ENCODE results near the gene PAQR9. TPM values are rescaled to one million over a fixed set of nuclear protein-coding genes. Genes with fewer than 3 reads are reported as not detected.

Gene PAQR9
- total RNA-seq, 1 experiment from 2014 or later, result 0.17 TPM

- ChIA-PET CTCF (interaction anchor here (2.0 kb wide), 1 partner anchor 155 kb away, joined by 8 read pairs; no protein-coding TSS in a partner anchor), POLR2A (interaction anchor here (1.3 kb wide), 1 partner anchor 17 kb away, joined by 3 read pairs; no protein-coding TSS in a partner anchor), RAD21 (ENCODE audit: low non-redundant PET in 1 of 2, low total read pairs in 2 of 2, uncharacterized antibody in 2 of 2, unreplicated experiment in 2 of 2) (no interaction called here)
- Histone ChIP-seq H3K9ac (ENCODE audit: low read length) (no peak overlapping the region), H4K20me1 (ENCODE audit: insufficient read depth) (no peaks in the 10 kb centered on the region), H3K4me1 (ENCODE audit: control insufficient read depth in 1 of 2, insufficient read depth in 2 of 2, low read length in 2 of 2) (no peaks in the 10 kb centered on the region), H3K79me2 (ENCODE audit: insufficient read depth, low read length) (no peaks in the 10 kb centered on the region), H3K9me3 (ENCODE audit: control insufficient read depth in 1 of 2, insufficient read depth in 1 of 2, low read depth in 1 of 2, low read length in 2 of 2) (no peaks in the 10 kb centered on the region), H3K36me3 (ENCODE audit: control insufficient read depth in 1 of 2, insufficient read depth in 2 of 2, low read length in 2 of 2) (no peaks in the 10 kb centered on the region), H3K27me3 (ENCODE audit: insufficient read depth, low read length) (no peaks in the 10 kb centered on the region), H3K4me2 (ENCODE audit: low read length) (no peak overlapping the region), H3K9me2 (ENCODE audit: insufficient read depth) (no peaks in the 10 kb centered on the region), H3K27ac (ENCODE audit: low read depth, low read length) (no peak overlapping the region), H3K4me3 (replicated peaks in 1 of 2; ENCODE audit: low read depth in 1 of 2, low read length in 2 of 2) (no peak overlapping the region), H2AFZ (ENCODE audit: low read depth, low read length, poor library complexity, severe bottlenecking) (no peak overlapping the region)
- intact Hi-C loops (cut with micrococcal nuclease), result no loop called here
- DNase-seq (ENCODE audit: low read depth, low spot score), result no peak
- TF ChIP-seq JUND (IDR thresholded peaks at IDR 0.05), result no peak
- no peak for TF ChIP-seq YY1 (IDR thresholded peaks at IDR 0.05; ENCODE audit: extremely low read depth, insufficient replicate concordance, low read depth, low read length)
- no peak for TF ChIP-seq FOSL1 (IDR thresholded peaks at IDR 0.05; ENCODE audit: low read depth)
- TF ChIP-seq EZH2phosphoT487 (IDR thresholded peaks at IDR 0.05; ENCODE audit: borderline replicate concordance), result no peak
- no peak for TF ChIP-seq ZFX (IDR thresholded peaks at IDR 0.05)
- no TSS peak for BruUV-seq (replicated peaks)
- ATAC-seq, result no peak
These were observed 20.8 kb upstream of the PAQR9 start for GRCh38 chr3:142984255-142984654.

DNA sequence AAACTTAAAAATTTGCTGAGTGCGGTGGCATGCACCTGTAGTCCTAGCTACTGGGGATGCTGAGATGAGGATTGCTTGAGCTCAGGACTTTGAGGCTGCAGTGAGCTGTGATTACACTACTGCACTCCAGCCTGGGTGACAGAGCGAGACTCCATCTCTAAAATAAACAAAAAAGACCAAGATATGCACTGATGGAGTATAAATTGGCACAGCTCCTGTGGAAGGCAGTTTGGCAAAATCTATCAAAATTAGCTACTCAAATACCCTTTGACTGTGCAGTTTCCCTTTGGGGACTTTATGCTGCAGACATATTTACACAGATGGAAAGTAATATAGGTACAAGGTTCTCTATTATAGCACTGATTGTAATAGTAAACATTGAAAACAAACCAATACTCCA, 19.8 kb upstream of the PAQR9 start:
- RAD21 ChIA-PET (ENCODE audit: low non-redundant PET in 1 of 2, low total read pairs in 2 of 2, uncharacterized antibody in 2 of 2, unreplicated experiment in 2 of 2), result no interaction called here
- Histone ChIP-seq H3K9me2 (ENCODE audit: insufficient read depth) (no peaks in the 10 kb centered on the region), H2AFZ (ENCODE audit: low read depth, low read length, poor library complexity, severe bottlenecking) (no peak overlapping the region), H3K4me3 (replicated peaks in 1 of 2; ENCODE audit: low read depth in 1 of 2, low read length in 2 of 2) (no peak overlapping the region), H4K20me1 (ENCODE audit: insufficient read depth) (no peaks in the 10 kb centered on the region), H3K4me1 (ENCODE audit: control insufficient read depth in 1 of 2, insufficient read depth in 2 of 2, low read length in 2 of 2) (no peaks in the 10 kb centered on the region), H3K79me2 (ENCODE audit: insufficient read depth, low read length) (no peaks in the 10 kb centered on the region), H3K9ac (ENCODE audit: low read length) (no peak overlapping the region), H3K36me3 (ENCODE audit: control insufficient read depth in 1 of 2, insufficient read depth in 2 of 2, low read length in 2 of 2) (no peaks in the 10 kb centered on the region), H3K27ac (ENCODE audit: low read depth, low read length) (no peak overlapping the region), H3K9me3 (ENCODE audit: control insufficient read depth in 1 of 2, insufficient read depth in 1 of 2, low read depth in 1 of 2, low read length in 2 of 2) (no peaks in the 10 kb centered on the region), H3K27me3 (ENCODE audit: insufficient read depth, low read length) (no peaks in the 10 kb centered on the region), H3K4me2 (ENCODE audit: low read length) (no peak overlapping the region)
- POLR2A ChIA-PET, result no interaction called here
- BruUV-seq (replicated peaks), result no TSS peak
- TF ChIP-seq POLR2A (IDR thresholded peaks at IDR 0.05; ENCODE audit: borderline replicate concordance, extremely low read depth, insufficient read depth, insufficient read length) (no peak), ZFX (IDR thresholded peaks at IDR 0.05) (no peak), ELF1 (IDR thresholded peaks at IDR 0.05; ENCODE audit: borderline replicate concordance, low read depth) (no peak), EZH2phosphoT487 (IDR thresholded peaks at IDR 0.05; ENCODE audit: borderline replicate concordance) (no peak), SIN3A (IDR thresholded peaks at IDR 0.05; ENCODE audit: low read depth) (no peak), CBX3 (IDR thresholded peaks at IDR 0.05; ENCODE audit: low read depth) (no peak), EGR1 (IDR thresholded peaks at IDR 0.05; ENCODE audit: low read depth) (no peak), CEBPB (IDR thresholded peaks at IDR 0.05; ENCODE audit: low read depth) (no peak), SP1 (IDR thresholded peaks at IDR 0.05; ENCODE audit: low read depth) (no peak), POLR2AphosphoS5 (IDR thresholded peaks at IDR 0.05; ENCODE audit: low read depth, low read length) (no peak)
- TF ChIP-seq, protein P1, sequence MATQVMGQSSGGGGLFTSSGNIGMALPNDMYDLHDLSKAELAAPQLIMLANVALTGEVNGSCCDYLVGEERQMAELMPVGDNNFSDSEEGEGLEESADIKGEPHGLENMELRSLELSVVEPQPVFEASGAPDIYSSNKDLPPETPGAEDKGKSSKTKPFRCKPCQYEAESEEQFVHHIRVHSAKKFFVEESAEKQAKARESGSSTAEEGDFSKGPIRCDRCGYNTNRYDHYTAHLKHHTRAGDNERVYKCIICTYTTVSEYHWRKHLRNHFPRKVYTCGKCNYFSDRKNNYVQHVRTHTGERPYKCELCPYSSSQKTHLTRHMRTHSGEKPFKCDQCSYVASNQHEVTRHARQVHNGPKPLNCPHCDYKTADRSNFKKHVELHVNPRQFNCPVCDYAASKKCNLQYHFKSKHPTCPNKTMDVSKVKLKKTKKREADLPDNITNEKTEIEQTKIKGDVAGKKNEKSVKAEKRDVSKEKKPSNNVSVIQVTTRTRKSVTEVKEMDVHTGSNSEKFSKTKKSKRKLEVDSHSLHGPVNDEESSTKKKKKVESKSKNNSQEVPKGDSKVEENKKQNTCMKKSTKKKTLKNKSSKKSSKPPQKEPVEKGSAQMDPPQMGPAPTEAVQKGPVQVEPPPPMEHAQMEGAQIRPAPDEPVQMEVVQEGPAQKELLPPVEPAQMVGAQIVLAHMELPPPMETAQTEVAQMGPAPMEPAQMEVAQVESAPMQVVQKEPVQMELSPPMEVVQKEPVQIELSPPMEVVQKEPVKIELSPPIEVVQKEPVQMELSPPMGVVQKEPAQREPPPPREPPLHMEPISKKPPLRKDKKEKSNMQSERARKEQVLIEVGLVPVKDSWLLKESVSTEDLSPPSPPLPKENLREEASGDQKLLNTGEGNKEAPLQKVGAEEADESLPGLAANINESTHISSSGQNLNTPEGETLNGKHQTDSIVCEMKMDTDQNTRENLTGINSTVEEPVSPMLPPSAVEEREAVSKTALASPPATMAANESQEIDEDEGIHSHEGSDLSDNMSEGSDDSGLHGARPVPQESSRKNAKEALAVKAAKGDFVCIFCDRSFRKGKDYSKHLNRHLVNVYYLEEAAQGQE (IDR thresholded peaks at IDR 0.05; ENCODE audit: low read depth), result no peak
- ATAC-seq, result no peak
- CTCF ChIA-PET, result no interaction called here
- intact Hi-C loops (cut with micrococcal nuclease), result no loop called here
- DNase-seq (ENCODE audit: low read depth, low spot score), result no peak
